SK-N-SH treated with all-trans-retinoic acid at 6 μM for 48 hours (cell line): ENCODE results near the gene MRPL46.

Experiments
- ATAC-seq: fragments of 200-7000 bp; cut with Tn5 transposase; 3 replicates; pipeline ENCODE4 v1.9.1; 2020; ENCODE audit warnings: mild to moderate bottlenecking, moderate library complexity
- BACH2 ChIP-seq: fragments of 250-450 bp; sonication (Bioruptor Pico); IDR thresholded peaks from 2 replicates; pipeline ENCODE4 v1.9.0; 2021; ENCODE audit warnings: mild to moderate bottlenecking, borderline replicate concordance
- CSDC2 ChIP-seq: fragments of 250-450 bp; sonication (Bioruptor Pico); IDR thresholded peaks from 2 replicates; pipeline ENCODE4 v1.5.0; 2020; ENCODE audit warnings: mild to moderate bottlenecking, moderate library complexity
- ESRRG ChIP-seq: fragments of 250-450 bp; sonication (Bioruptor Pico); IDR thresholded peaks from 2 replicates; pipeline ENCODE4 v1.6.1; 2021; ENCODE audit warnings: mild to moderate bottlenecking
- ISL1 ChIP-seq: fragments of 250-450 bp; sonication (Bioruptor Pico); IDR thresholded peaks from 2 replicates; pipeline ENCODE4 v2.1.2; 2022; ENCODE audit warnings: mild to moderate bottlenecking, moderate library complexity
- OSR1 ChIP-seq: fragments of 250-450 bp; sonication (Bioruptor Pico); IDR thresholded peaks from 2 replicates; pipeline ENCODE4 v1.8.0; 2022; ENCODE audit warnings: moderate library complexity, mild to moderate bottlenecking, inconsistent platforms
- PPARA ChIP-seq: fragments of 250-450 bp; sonication (Bioruptor Pico); IDR thresholded peaks from 2 replicates; pipeline ENCODE4 v1.5.0; 2020; ENCODE audit warnings: mild to moderate bottlenecking, borderline replicate concordance
- RARB ChIP-seq: fragments of 250-450 bp; sonication (Bioruptor Pico); IDR thresholded peaks from 2 replicates; pipeline ENCODE4 v1.8.0; 2021; ENCODE audit warnings: mild to moderate bottlenecking, moderate library complexity
- SNAI2 ChIP-seq: fragments of 250-450 bp; sonication (Bioruptor Pico); IDR thresholded peaks from 2 replicates; pipeline ENCODE4 v1.5.0; 2020; ENCODE audit warnings: mild to moderate bottlenecking, moderate library complexity
- TCF4 ChIP-seq: fragments of 250-450 bp; sonication (Bioruptor Pico); IDR thresholded peaks from 2 replicates; pipeline ENCODE4 v1.8.0; 2021; ENCODE audit warnings: mild to moderate bottlenecking, moderate library complexity, borderline replicate concordance
- TOX ChIP-seq: fragments of 250-450 bp; sonication (Bioruptor Pico); IDR thresholded peaks from 2 replicates; pipeline ENCODE4 v1.8.0; 2021; ENCODE audit warnings: mild to moderate bottlenecking, moderate library complexity, borderline replicate concordance
- ZC3H10 ChIP-seq: fragments of 250-450 bp; sonication (Bioruptor Pico); IDR thresholded peaks from 2 replicates; pipeline ENCODE4 v1.5.1; 2021; ENCODE audit warnings: mild to moderate bottlenecking, moderate library complexity
- ZFP3 ChIP-seq: fragments of 250-450 bp; sonication (Bioruptor Pico); IDR thresholded peaks from 2 replicates; pipeline ENCODE4 v1.5.0; 2020; ENCODE audit warnings: mild to moderate bottlenecking, moderate library complexity
- ZFP30 ChIP-seq: fragments of 450-650 bp; formaldehyde crosslinking; IDR thresholded peaks from 2 replicates; pipeline ENCODE4 v1.5.0; 2022; ENCODE audit warnings: mild to moderate bottlenecking, moderate library complexity
- ZNF565 ChIP-seq: fragments of 450-650 bp; formaldehyde crosslinking; conservative IDR thresholded peaks from 2 replicates; pipeline ENCODE4 v1.5.0; 2020; ENCODE audit warnings: low read depth, mild to moderate bottlenecking, moderate library complexity
- ZNF70 ChIP-seq: fragments of 450-650 bp; formaldehyde crosslinking; IDR thresholded peaks from 2 replicates; pipeline ENCODE4 v1.5.0; 2020; ENCODE audit warnings: mild to moderate bottlenecking, moderate library complexity
- TF ChIP-seq, protein P1 (sequence below): fragments of 250-450 bp; sonication (Bioruptor Pico); IDR thresholded peaks from 2 replicates; pipeline ENCODE4 v1.5.0; 2020; ENCODE audit warnings: mild to moderate bottlenecking, moderate library complexity
- TF ChIP-seq, protein P2 (sequence below): fragments of 250-450 bp; sonication (Bioruptor Pico); IDR thresholded peaks from 2 replicates; pipeline ENCODE4 v1.5.1; 2020; ENCODE audit warnings: low read depth, mild to moderate bottlenecking, moderate library complexity
- TF ChIP-seq, protein P3 (sequence below): fragments of 250-450 bp; sonication (Bioruptor Pico); IDR thresholded peaks from 2 replicates; pipeline ENCODE4 v1.8.0; 2020; ENCODE audit warnings: mild to moderate bottlenecking, moderate library complexity, borderline replicate concordance
- TF ChIP-seq, protein P4 (sequence below): fragments of 250-450 bp; sonication (Bioruptor Pico); IDR thresholded peaks from 2 replicates; pipeline ENCODE4 v1.5.1; 2021; ENCODE audit warnings: mild to moderate bottlenecking, moderate library complexity
- TF ChIP-seq, protein P5 (sequence below): fragments of 250-450 bp; sonication (Bioruptor Pico); IDR thresholded peaks from 2 replicates; pipeline ENCODE4 v1.8.0; 2021; ENCODE audit warnings: low read depth, mild to moderate bottlenecking, moderate library complexity, borderline replicate concordance

The MRPL46 gene

DNA sequence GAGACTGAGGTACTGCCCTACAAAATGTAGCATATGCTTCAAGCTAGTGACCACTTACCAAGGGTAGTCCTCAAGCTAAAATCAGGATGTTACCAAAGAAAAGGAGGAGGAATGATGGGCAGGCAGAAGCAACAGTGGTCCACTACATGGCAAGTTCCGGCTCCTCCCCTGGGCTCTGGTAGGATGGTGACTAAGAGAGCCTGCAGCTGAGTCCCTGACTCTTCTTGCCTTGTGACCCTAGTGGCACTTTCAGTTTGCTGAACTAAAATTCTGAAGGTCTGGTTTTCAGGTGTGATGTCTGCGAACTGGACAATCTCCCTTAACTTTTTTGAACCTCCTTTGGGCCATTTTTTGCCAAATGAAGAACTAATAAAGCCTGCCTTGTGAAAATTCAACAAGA lies 40.9 kb downstream of the MRPL46 start:
- TF ChIP-seq ESRRG (no peak), ZC3H10 (no peak), CSDC2 (CRISPR knock-in tag) (no peak), ZNF70 (CRISPR knock-in tag) (no peak), OSR1 (CRISPR knock-in tag) (no peak), ZNF565 (CRISPR knock-in tag) (no peak), TOX (CRISPR knock-in tag) (no peak), ZFP30 (CRISPR knock-in tag) (no peak), ISL1 (CRISPR knock-in tag) (no peak)
- TF ChIP-seq, protein P1, sequence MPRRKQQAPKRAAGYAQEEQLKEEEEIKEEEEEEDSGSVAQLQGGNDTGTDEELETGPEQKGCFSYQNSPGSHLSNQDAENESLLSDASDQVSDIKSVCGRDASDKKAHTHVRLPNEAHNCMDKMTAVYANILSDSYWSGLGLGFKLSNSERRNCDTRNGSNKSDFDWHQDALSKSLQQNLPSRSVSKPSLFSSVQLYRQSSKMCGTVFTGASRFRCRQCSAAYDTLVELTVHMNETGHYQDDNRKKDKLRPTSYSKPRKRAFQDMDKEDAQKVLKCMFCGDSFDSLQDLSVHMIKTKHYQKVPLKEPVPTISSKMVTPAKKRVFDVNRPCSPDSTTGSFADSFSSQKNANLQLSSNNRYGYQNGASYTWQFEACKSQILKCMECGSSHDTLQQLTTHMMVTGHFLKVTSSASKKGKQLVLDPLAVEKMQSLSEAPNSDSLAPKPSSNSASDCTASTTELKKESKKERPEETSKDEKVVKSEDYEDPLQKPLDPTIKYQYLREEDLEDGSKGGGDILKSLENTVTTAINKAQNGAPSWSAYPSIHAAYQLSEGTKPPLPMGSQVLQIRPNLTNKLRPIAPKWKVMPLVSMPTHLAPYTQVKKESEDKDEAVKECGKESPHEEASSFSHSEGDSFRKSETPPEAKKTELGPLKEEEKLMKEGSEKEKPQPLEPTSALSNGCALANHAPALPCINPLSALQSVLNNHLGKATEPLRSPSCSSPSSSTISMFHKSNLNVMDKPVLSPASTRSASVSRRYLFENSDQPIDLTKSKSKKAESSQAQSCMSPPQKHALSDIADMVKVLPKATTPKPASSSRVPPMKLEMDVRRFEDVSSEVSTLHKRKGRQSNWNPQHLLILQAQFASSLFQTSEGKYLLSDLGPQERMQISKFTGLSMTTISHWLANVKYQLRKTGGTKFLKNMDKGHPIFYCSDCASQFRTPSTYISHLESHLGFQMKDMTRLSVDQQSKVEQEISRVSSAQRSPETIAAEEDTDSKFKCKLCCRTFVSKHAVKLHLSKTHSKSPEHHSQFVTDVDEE (CRISPR knock-in tag): no peak
- TF ChIP-seq, protein P2, sequence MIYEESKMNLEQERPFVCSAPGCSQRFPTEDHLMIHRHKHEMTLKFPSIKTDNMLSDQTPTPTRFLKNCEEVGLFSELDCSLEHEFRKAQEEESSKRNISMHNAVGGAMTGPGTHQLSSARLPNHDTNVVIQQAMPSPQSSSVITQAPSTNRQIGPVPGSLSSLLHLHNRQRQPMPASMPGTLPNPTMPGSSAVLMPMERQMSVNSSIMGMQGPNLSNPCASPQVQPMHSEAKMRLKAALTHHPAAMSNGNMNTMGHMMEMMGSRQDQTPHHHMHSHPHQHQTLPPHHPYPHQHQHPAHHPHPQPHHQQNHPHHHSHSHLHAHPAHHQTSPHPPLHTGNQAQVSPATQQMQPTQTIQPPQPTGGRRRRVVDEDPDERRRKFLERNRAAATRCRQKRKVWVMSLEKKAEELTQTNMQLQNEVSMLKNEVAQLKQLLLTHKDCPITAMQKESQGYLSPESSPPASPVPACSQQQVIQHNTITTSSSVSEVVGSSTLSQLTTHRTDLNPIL (CRISPR knock-in tag): no peak
- TF ChIP-seq, protein P3, sequence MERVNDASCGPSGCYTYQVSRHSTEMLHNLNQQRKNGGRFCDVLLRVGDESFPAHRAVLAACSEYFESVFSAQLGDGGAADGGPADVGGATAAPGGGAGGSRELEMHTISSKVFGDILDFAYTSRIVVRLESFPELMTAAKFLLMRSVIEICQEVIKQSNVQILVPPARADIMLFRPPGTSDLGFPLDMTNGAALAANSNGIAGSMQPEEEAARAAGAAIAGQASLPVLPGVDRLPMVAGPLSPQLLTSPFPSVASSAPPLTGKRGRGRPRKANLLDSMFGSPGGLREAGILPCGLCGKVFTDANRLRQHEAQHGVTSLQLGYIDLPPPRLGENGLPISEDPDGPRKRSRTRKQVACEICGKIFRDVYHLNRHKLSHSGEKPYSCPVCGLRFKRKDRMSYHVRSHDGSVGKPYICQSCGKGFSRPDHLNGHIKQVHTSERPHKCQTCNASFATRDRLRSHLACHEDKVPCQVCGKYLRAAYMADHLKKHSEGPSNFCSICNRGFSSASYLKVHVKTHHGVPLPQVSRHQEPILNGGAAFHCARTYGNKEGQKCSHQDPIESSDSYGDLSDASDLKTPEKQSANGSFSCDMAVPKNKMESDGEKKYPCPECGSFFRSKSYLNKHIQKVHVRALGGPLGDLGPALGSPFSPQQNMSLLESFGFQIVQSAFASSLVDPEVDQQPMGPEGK (CRISPR knock-in tag): no peak
- TF ChIP-seq, protein P4, sequence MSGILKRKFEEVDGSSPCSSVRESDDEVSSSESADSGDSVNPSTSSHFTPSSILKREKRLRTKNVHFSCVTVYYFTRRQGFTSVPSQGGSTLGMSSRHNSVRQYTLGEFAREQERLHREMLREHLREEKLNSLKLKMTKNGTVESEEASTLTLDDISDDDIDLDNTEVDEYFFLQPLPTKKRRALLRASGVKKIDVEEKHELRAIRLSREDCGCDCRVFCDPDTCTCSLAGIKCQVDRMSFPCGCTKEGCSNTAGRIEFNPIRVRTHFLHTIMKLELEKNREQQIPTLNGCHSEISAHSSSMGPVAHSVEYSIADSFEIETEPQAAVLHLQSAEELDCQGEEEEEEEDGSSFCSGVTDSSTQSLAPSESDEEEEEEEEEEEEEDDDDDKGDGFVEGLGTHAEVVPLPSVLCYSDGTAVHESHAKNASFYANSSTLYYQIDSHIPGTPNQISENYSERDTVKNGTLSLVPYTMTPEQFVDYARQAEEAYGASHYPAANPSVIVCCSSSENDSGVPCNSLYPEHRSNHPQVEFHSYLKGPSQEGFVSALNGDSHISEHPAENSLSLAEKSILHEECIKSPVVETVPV (CRISPR knock-in tag): no peak
- ATAC-seq: no peak

DNA sequence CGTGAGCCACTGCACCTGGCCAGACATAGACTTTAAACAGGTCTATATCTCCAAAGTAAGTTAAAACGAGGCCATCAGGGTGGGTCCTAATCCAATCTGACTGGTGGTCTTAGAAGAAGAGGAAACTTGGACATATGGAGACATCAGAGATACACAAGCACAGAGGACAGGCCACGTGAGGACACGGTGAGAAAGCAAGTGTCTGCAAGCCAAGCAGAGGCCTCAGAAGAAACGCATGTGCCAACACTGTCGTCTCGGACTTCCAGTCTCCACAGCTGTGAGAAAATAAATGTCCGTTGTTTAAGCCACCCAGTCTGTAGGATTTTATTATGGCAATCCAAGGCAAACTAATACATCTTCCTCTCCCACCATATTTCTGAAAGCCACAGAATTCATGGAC lies 43.9 kb downstream of the MRPL46 start:
- TF ChIP-seq ZFP3 (CRISPR knock-in tag) (no peak), ZNF565 (CRISPR knock-in tag) (no peak), ZNF70 (CRISPR knock-in tag) (no peak), TOX (CRISPR knock-in tag) (no peak), ESRRG (no peak), ZFP30 (CRISPR knock-in tag) (no peak), BACH2 (CRISPR knock-in tag) (no peak), ISL1 (CRISPR knock-in tag) (no peak), OSR1 (CRISPR knock-in tag) (no peak), SNAI2 (CRISPR knock-in tag) (no peak)
- TF ChIP-seq, protein P2 (CRISPR knock-in tag): no peak
- TF ChIP-seq, all 23 proteins: peak for 0
- no peak for ATAC-seq

DNA sequence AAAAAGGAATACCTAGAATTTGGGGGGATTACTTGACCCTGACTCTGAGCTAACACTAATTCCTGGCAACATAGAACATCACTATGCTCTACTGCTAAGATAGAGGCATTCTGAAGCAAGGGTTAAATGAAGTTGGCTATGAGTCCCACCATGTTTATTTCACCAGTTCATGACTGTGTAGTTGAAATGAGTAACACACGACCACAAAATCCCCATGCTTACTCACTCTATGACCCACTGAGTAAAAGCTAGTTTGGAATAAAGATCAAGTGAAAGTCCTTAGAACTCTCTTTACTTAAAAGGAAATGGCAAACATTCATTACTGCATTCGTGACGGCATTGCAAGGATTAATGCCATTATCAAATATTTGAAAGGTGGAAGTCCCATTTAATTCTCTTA lies 47.4 kb downstream of the MRPL46 start:
- no peak for ATAC-seq
- TF ChIP-seq, protein P1 (CRISPR knock-in tag): no peak
- TF ChIP-seq, protein P3 (CRISPR knock-in tag): no peak
- TF ChIP-seq OSR1 (CRISPR knock-in tag): no peak
- no peak for TF ChIP-seq TOX (CRISPR knock-in tag)
- no peak for TF ChIP-seq ZNF70 (CRISPR knock-in tag)
- no peak for TF ChIP-seq ZFP3 (CRISPR knock-in tag)
- TF ChIP-seq ZC3H10: no peak
- TF ChIP-seq, protein P5, sequence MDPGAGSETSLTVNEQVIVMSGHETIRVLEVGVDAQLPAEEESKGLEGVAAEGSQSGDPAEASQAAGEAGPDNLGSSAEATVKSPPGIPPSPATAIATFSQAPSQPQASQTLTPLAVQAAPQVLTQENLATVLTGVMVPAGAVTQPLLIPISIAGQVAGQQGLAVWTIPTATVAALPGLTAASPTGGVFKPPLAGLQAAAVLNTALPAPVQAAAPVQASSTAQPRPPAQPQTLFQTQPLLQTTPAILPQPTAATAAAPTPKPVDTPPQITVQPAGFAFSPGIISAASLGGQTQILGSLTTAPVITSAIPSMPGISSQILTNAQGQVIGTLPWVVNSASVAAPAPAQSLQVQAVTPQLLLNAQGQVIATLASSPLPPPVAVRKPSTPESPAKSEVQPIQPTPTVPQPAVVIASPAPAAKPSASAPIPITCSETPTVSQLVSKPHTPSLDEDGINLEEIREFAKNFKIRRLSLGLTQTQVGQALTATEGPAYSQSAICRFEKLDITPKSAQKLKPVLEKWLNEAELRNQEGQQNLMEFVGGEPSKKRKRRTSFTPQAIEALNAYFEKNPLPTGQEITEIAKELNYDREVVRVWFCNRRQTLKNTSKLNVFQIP (CRISPR knock-in tag): no peak
- TF ChIP-seq ZNF565 (CRISPR knock-in tag): no peak
- TF ChIP-seq TCF4 (CRISPR knock-in tag): no peak
- no peak for TF ChIP-seq SNAI2 (CRISPR knock-in tag)
- TF ChIP-seq ESRRG: no peak
- TF ChIP-seq PPARA (CRISPR knock-in tag): no peak
- no peak for TF ChIP-seq RARB (CRISPR knock-in tag)
- no peak for TF ChIP-seq ISL1 (CRISPR knock-in tag)
